CD14-positive monocyte (primary cell): ENCODE results near the gene TRABD. TPM values are rescaled to one million over a fixed set of nuclear protein-coding genes. Genes with fewer than 3 reads are reported as not detected.
A peak's percentile ranks its signal among the peaks of the same experiment; 100 is the strongest.

Experiments
- DNase-seq, 3 donors: peaks; one replicate each; pipeline ENCODE4 v3.0.0-alpha.2; 2011 to 2022
- H2AFZ ChIP-seq: 2 replicates; pipeline ENCODE4 v1.6.0; 2012; ENCODE audit warnings: mild to moderate bottlenecking, low read depth, low read length, inconsistent platforms; ENCODE audit not compliant: insufficient read depth, poor library complexity, severe bottlenecking
- H3K27ac ChIP-seq, 2 donors: 1 replicate in 1 of 2; 2 replicates in 1 of 2; pipeline ENCODE4 v1.5.1; 2012 to 2013; ENCODE audit warnings: low read length in 2 of 2, control low read depth in 1 of 2, inconsistent platforms in 1 of 2, low read depth in 1 of 2, mild to moderate bottlenecking in 1 of 2
- H3K27me3 ChIP-seq, 2 donors: one replicate each; pipeline versions ENCODE4 v1.6.0 to v1.6.1; 2011 to 2013; ENCODE audit warnings: low read length in 2 of 2; ENCODE audit not compliant: control insufficient read depth in 2 of 2, insufficient read depth in 2 of 2
- H3K36me3 ChIP-seq, 2 donors: replicated peaks in 1 of 2; 1 replicate in 1 of 2; 2 replicates in 1 of 2; pipeline versions ENCODE4 v1.5.1 to v1.6.1; 2012 to 2013; ENCODE audit warnings: low read length in 2 of 2, control low read depth in 1 of 2, inconsistent platforms in 1 of 2, mild to moderate bottlenecking in 1 of 2; ENCODE audit not compliant: insufficient read depth in 2 of 2, control insufficient read depth in 1 of 2
- H3K4me1 ChIP-seq, 2 donors: 1 replicate in 1 of 2; 2 replicates in 1 of 2; pipeline versions ENCODE4 v1.5.1 to v1.6.1; 2012 to 2013; ENCODE audit warnings: low read length in 2 of 2, control low read depth in 1 of 2, inconsistent platforms in 1 of 2, mild to moderate bottlenecking in 1 of 2, moderate library complexity in 1 of 2; ENCODE audit not compliant: insufficient read depth in 2 of 2, control insufficient read depth in 1 of 2
- H3K4me2 ChIP-seq: replicated peaks from 2 replicates; pipeline ENCODE3; 2012; ENCODE audit warnings: low read length, moderate library complexity, mild to moderate bottlenecking; ENCODE audit not compliant: poor library complexity, severe bottlenecking; ENCODE audit errors: extremely low read depth
- H3K4me3 ChIP-seq, 3 experiments: fragments of 200-600 bp in 1 of 3; sonication (generic) in 1 of 3; replicated peaks in 1 of 3; 1 replicate in 2 of 3; 2 replicates in 1 of 3; pipeline ENCODE4 v1.5.1; 2011 to 2013; ENCODE audit warnings: low read length in 3 of 3, mild to moderate bottlenecking in 3 of 3, control low read depth in 2 of 3, low read depth in 2 of 3, inconsistent platforms in 1 of 3, moderate library complexity in 1 of 3
- H3K79me2 ChIP-seq: 2 replicates; pipeline ENCODE4 v1.6.0; 2012; ENCODE audit warnings: mild to moderate bottlenecking, control low read depth, inconsistent platforms, low read length, moderate library complexity; ENCODE audit not compliant: insufficient read depth
- H3K9ac ChIP-seq: 2 replicates; pipeline ENCODE4 v1.6.0; 2017; ENCODE audit warnings: low read length, mild to moderate bottlenecking; ENCODE audit not compliant: insufficient read depth, poor library complexity, severe bottlenecking
- H3K9me3 ChIP-seq, 2 donors: replicated peaks in 1 of 2; 1 replicate in 1 of 2; 2 replicates in 1 of 2; pipeline versions ENCODE4 v1.5.1 to v1.6.1; 2012 to 2013; ENCODE audit warnings: low read length in 2 of 2, control low read depth in 1 of 2; ENCODE audit not compliant: control insufficient read depth in 1 of 2, insufficient read depth in 1 of 2
- H4K20me1 ChIP-seq: 2 replicates; pipeline ENCODE4 v1.6.0; 2012; ENCODE audit warnings: mild to moderate bottlenecking, low read length, control low read depth, moderate library complexity; ENCODE audit not compliant: insufficient read depth
- H3K27ac Mint-ChIP-seq, 7 donors: one replicate each; pipeline ENCODE4 v1.8.0; 2020; ENCODE audit warnings: mild to moderate bottlenecking in 7 of 7, mixed read lengths in 7 of 7, moderate library complexity in 6 of 7, inconsistent platforms in 2 of 7
- H3K27me3 Mint-ChIP-seq, 3 donors: one replicate each; pipeline ENCODE4 v1.8.0; 2021 to 2022; ENCODE audit warnings: low read depth in 3 of 3, mild to moderate bottlenecking in 3 of 3, mixed read lengths in 3 of 3, moderate library complexity in 3 of 3, inconsistent platforms in 1 of 3
- H3K36me3 Mint-ChIP-seq, 2 donors: one replicate each; pipeline ENCODE4 v1.8.0; 2020; ENCODE audit warnings: mixed read lengths in 2 of 2, inconsistent platforms in 1 of 2, mild to moderate bottlenecking in 1 of 2
- H3K4me1 Mint-ChIP-seq: one replicate; pipeline ENCODE4 v1.8.0; 2020; ENCODE audit warnings: mild to moderate bottlenecking, mixed read lengths
- H3K4me3 Mint-ChIP-seq, 2 donors: one replicate each; pipeline ENCODE4 v1.8.0; 2020; ENCODE audit warnings: mild to moderate bottlenecking in 2 of 2, mixed read lengths in 2 of 2, moderate library complexity in 1 of 2
- H3K9me3 Mint-ChIP-seq, 7 donors: one replicate each; pipeline ENCODE4 v1.8.0; 2020 to 2022; ENCODE audit warnings: mixed read lengths in 7 of 7, mild to moderate bottlenecking in 6 of 7, moderate library complexity in 6 of 7, inconsistent platforms in 2 of 7
- WGBS: methylation state at CpG from one replicate; pipeline ENCODE4 v1.1.5; 2013; ENCODE audit warnings: missing lambda C conversion rate; ENCODE audit not compliant: insufficient coverage; 5-methylcytosine and 5-hydroxymethylcytosine counted together
- intact Hi-C, 2 donors: fragments of 100-400 bp; cut with micrococcal nuclease; formaldehyde crosslinking; loops; one replicate each; pipeline versions ENCODE4 v1.15.0 to v1.15.1; 2023
- polyA plus RNA-seq, 3 donors: library from polyadenylated mRNA; depleted of rRNA in 1 of 3; unstranded in 2 of 3; stranded (reverse) in 1 of 3; fragments of 300-500 nt in 2 of 3; fragments of >200 nt in 1 of 3; fragmentation: Illumina TruSeq in 2 of 3; gene quantifications; 1 replicate in 2 of 3; 2 replicates in 1 of 3; pipeline ENCODE4 v1.2.3, GENCODE V29; 2012 to 2021
- TF ChIP-seq, protein P1 (sequence below): fragments of 200-600 bp; IDR thresholded peaks from one replicate; pipeline ENCODE4 v1.8.0; 2022; ENCODE audit warnings: antibody characterized with exemption, mild to moderate bottlenecking

The TRABD gene
- polyA plus RNA-seq, 3 donors, result 34.5 to 240 (median 39.3) TPM

- Mint-ChIP-seq H3K9me3 (peaks cover 2 to 9% (median 7%) of the 10 kb centered on the region in 7 donors), H3K36me3 (peaks cover 3 to 10% of the 10 kb centered on the region in 2 donors), H3K4me1 (peaks cover 20% of the 10 kb centered on the region), H3K27ac (no peak overlapping the region), H3K27me3 (peaks cover 14 to 46% (median 23%) of the 10 kb centered on the region in 3 donors), H3K4me3 (peak overlapping the region in 1 of 2 donors; percentile 83)
- no peak overlapping the region for H2AFZ ChIP-seq
- no peaks in the 10 kb centered on the region for H4K20me1 ChIP-seq
- H3K36me3 ChIP-seq, result no peaks in the 10 kb centered on the region
- no peak overlapping the region for H3K27ac ChIP-seq
- no peaks in the 10 kb centered on the region for H3K9me3 ChIP-seq
- TF ChIP-seq, protein P1, sequence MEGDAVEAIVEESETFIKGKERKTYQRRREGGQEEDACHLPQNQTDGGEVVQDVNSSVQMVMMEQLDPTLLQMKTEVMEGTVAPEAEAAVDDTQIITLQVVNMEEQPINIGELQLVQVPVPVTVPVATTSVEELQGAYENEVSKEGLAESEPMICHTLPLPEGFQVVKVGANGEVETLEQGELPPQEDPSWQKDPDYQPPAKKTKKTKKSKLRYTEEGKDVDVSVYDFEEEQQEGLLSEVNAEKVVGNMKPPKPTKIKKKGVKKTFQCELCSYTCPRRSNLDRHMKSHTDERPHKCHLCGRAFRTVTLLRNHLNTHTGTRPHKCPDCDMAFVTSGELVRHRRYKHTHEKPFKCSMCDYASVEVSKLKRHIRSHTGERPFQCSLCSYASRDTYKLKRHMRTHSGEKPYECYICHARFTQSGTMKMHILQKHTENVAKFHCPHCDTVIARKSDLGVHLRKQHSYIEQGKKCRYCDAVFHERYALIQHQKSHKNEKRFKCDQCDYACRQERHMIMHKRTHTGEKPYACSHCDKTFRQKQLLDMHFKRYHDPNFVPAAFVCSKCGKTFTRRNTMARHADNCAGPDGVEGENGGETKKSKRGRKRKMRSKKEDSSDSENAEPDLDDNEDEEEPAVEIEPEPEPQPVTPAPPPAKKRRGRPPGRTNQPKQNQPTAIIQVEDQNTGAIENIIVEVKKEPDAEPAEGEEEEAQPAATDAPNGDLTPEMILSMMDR, result no peak
- intact Hi-C loops, result no loop called here
- H3K9ac ChIP-seq, result no peak overlapping the region
- H3K27me3 ChIP-seq, result peaks cover 0 to 7% of the 10 kb centered on the region in 2 donors
- no peak overlapping the region for H3K4me3 ChIP-seq
- H3K79me2 ChIP-seq, result no peaks in the 10 kb centered on the region
- H3K4me1 ChIP-seq, result peaks cover 10 to 27% of the 10 kb centered on the region in 2 donors
- no peak for DNase-seq
- 98% methylated on average over 73 of the region's 76 CpGs for WGBS
- H3K4me2 ChIP-seq, result no peak overlapping the region
Measured at GRCh38 chr22:50176850-50177536, 8.7 kb upstream of the TRABD start.

GRCh38 chr22:50177537-50178470, 7.9 kb upstream of the TRABD start:
- Histone ChIP-seq H3K4me2 (no peak overlapping the region), H3K9me3 (no peaks in the 10 kb centered on the region), H3K9ac (no peak overlapping the region), H4K20me1 (no peaks in the 10 kb centered on the region), H3K4me1 (peaks cover 10 to 19% of the 10 kb centered on the region in 2 donors), H2AFZ (no peak overlapping the region), H3K79me2 (no peaks in the 10 kb centered on the region), H3K4me3 (no peak overlapping the region), H3K27me3 (peaks cover 0 to 5% of the 10 kb centered on the region in 2 donors), H3K27ac (no peak overlapping the region), H3K36me3 (no peaks in the 10 kb centered on the region)
- H3K36me3 Mint-ChIP-seq, result peaks cover 3 to 10% of the 10 kb centered on the region in 2 donors
- no peak overlapping the region for H3K27ac Mint-ChIP-seq
- H3K4me3 Mint-ChIP-seq, result peak overlapping the region in 1 of 2 donors; percentile 83
- H3K9me3 Mint-ChIP-seq, result peaks cover 0 to 9% (median 7%) of the 10 kb centered on the region in 7 donors
- intact Hi-C loops, result no loop called here
- H3K27me3 Mint-ChIP-seq, result peaks cover 12 to 38% (median 23%) of the 10 kb centered on the region in 3 donors
- TF ChIP-seq, protein P1, result no peak
- WGBS, result 88% methylated on average over 80 of the region's 98 CpGs
- peaks cover 14% of the 10 kb centered on the region for H3K4me1 Mint-ChIP-seq
- no peak for DNase-seq
